K562 (cell line): ENCODE results near the gene NSMCE1. TPM values are rescaled to one million over a fixed set of nuclear protein-coding genes. Genes with fewer than 3 reads are reported as not detected.

Experiments used
- ARNT ChIP-seq, 2 experiments: fragments of 450-650 bp; IDR thresholded peaks; 2 replicates each; pipeline ENCODE4 v1.6.1; 2016; ENCODE audit warnings: mild to moderate bottlenecking in 1 of 2
- ASH1L ChIP-seq: fragments of 450-650 bp; IDR thresholded peaks from 2 replicates; pipeline ENCODE4 v1.6.1; 2018; ENCODE audit warnings: borderline replicate concordance, mild to moderate bottlenecking, low read depth; ENCODE audit not compliant: partially characterized antibody
- GATAD2B ChIP-seq: fragments of 450-650 bp; IDR thresholded peaks from 2 replicates; pipeline ENCODE4 v1.6.1; 2017; ENCODE audit warnings: mild to moderate bottlenecking, borderline replicate concordance
- HDAC1 ChIP-seq, 2 experiments: fragments of 450-650 bp; IDR thresholded peaks; 2 replicates each; pipeline ENCODE4 v1.6.1; 2016 to 2017; ENCODE audit warnings: inconsistent platforms in 1 of 2, mild to moderate bottlenecking in 1 of 2, moderate library complexity in 1 of 2
- HDGF ChIP-seq: fragments of 450-650 bp; IDR thresholded peaks from 2 replicates; pipeline ENCODE4 v1.6.1; 2016
- HNRNPK ChIP-seq: fragments of 200-400 bp; formaldehyde crosslinking; IDR thresholded peaks from one replicate; pipeline ENCODE4 v1.6.1; 2018; ENCODE audit warnings: mild to moderate bottlenecking, low read depth, low read length; ENCODE audit not compliant: poor library complexity, severe bottlenecking
- YBX1 ChIP-seq: fragments of 450-650 bp; IDR thresholded peaks from 2 replicates; pipeline ENCODE4 v1.7.1; 2016; ENCODE audit warnings: mild to moderate bottlenecking
- ZBTB17 ChIP-seq: fragments of 450-650 bp; formaldehyde crosslinking; IDR thresholded peaks from 2 replicates; pipeline ENCODE4 v1.4.0; 2020; ENCODE audit warnings: mild to moderate bottlenecking
- ZBTB34 ChIP-seq: fragments of 250-450 bp; sonication (Bioruptor Pico); IDR thresholded peaks from 2 replicates; pipeline ENCODE4 v1.8.0; 2021; ENCODE audit warnings: mild to moderate bottlenecking, moderate library complexity
- ZBTB40 ChIP-seq, 2 experiments: fragments of 450-650 bp in 1 of 2; sonication (generic) in 1 of 2; formaldehyde crosslinking in 1 of 2; IDR thresholded peaks; 2 replicates each; pipeline versions ENCODE4 v1.7.1 to v1.9.0; 2016 to 2022; ENCODE audit warnings: inconsistent platforms in 1 of 2, mild to moderate bottlenecking in 1 of 2, missing genetic modification reagents in 1 of 2
- ZNF175 ChIP-seq: fragments of 200-800 bp; sonication (Bioruptor generic); IDR thresholded peaks from 2 replicates; pipeline ENCODE4 v1.6.1; 2016; ENCODE audit warnings: low read depth, mild to moderate bottlenecking, missing genetic modification characterization, missing compliant biosample characterization
- polyA plus RNA-seq, 8 experiments: library from polyadenylated mRNA; depleted of rRNA in 4 of 8; stranded (reverse) in 5 of 8; unstranded in 3 of 8; fragments of >200 nt; fragmentation: Nextera tagmentation in 2 of 8; fragmentation: Illumina TruSeq in 1 of 8; extraction: Ambion mirVana in 2 of 8; extraction: Trizol in 1 of 8; gene quantifications; 2 replicates each; pipeline versions ENCODE4 v1.2.1 to v1.2.3, GENCODE V29; 2011 to 2014; ENCODE audit warnings: inconsistent platforms in 1 of 8, missing spikeins in 1 of 8
- total RNA-seq, 7 experiments: library from RNA; depleted of rRNA in 6 of 7; stranded (reverse); fragments of >200 nt in 6 of 7; fragmentation: Illumina TruSeq in 2 of 7; extraction: Trizol in 2 of 7; gene quantifications; 2 replicates each; pipeline versions ENCODE4 v1.2.1 to v1.2.3, GENCODE V29; 2011 to 2021; ENCODE audit warnings: low replicate concordance in 1 of 7

Gene NSMCE1
- total and polyA plus RNA-seq, 9 of the 15 experiments (the other 6 are each of a cell fraction or from before 2014, with no cell fraction given) = 52.1 to 163 (median 61.5) TPM

- TF ChIP-seq ZBTB40 (IDR thresholded peaks at IDR 0.05) (peak; percentile 95), ZBTB40 (CRISPR knock-in tag; IDR thresholded peaks at IDR 0.05) (no peak; the same call in 1 of the 2 replicates), HDAC1 (IDR thresholded peaks at IDR 0.05) (peak in 1 of 2 experiments; percentile 71; a peak in 2 of 4 replicates), ASH1L (no peak), HDGF (no peak), ZBTB34 (CRISPR knock-in tag) (no peak), ZBTB17 (0 out of 2 replicates have a peak, but pooled peaks have one; percentile 29), HNRNPK (no peak), YBX1 (no peak), ZNF175 (CRISPR knock-in tag) (no peak), ARNT (IDR thresholded peaks at IDR 0.05) (peak in 1 of 2 experiments; percentile 68; a peak in 1 of 4 replicates), GATAD2B (peak; percentile 33; the same call in 1 of the 2 replicates)
Observed at GRCh38 chr16:27245276-27246172, 23.0 kb downstream of the NSMCE1 start (continued).
